Endodermal cell (in vitro differentiated cells): ENCODE measurements around the gene SMC4. TPM values are rescaled to one million over a fixed set of nuclear protein-coding genes. Genes with fewer than 3 reads are reported as not detected.

Source experiments
- DNase-seq: peaks from one replicate; pipeline ENCODE4 v3.0.0-alpha.2; 2017
- H3K27ac ChIP-seq: 2 replicates; pipeline ENCODE4 v1.5.1; 2013; ENCODE audit warnings: mild to moderate bottlenecking, low read depth, low read length, moderate library complexity
- H3K27me3 ChIP-seq: 2 replicates; pipeline ENCODE4 v1.6.1; 2013; ENCODE audit warnings: mild to moderate bottlenecking, low read length, moderate library complexity; ENCODE audit not compliant: insufficient read depth, control insufficient read depth, poor library complexity, severe bottlenecking
- H3K36me3 ChIP-seq: 2 replicates; pipeline ENCODE4 v1.7.0; 2013; ENCODE audit warnings: mild to moderate bottlenecking, low read length, moderate library complexity; ENCODE audit not compliant: control insufficient read depth, insufficient read depth
- H3K4me1 ChIP-seq: one replicate; pipeline ENCODE4 v1.7.0; 2013; ENCODE audit warnings: low read length; ENCODE audit not compliant: control insufficient read depth, insufficient read depth
- H3K4me3 ChIP-seq: 2 replicates; pipeline ENCODE4 v1.5.1; 2013; ENCODE audit warnings: mild to moderate bottlenecking, low read length, moderate library complexity
- H3K9ac ChIP-seq: 2 replicates; pipeline ENCODE4 v1.6.1; 2013; ENCODE audit warnings: mild to moderate bottlenecking, low read length, moderate library complexity; ENCODE audit not compliant: poor library complexity, severe bottlenecking; ENCODE audit errors: extremely low read depth
- H3K9me3 ChIP-seq: 2 replicates; pipeline ENCODE4 v1.6.1; 2013; ENCODE audit warnings: mild to moderate bottlenecking, low read length, moderate library complexity; ENCODE audit not compliant: control insufficient read depth
- H3K27ac Mint-ChIP-seq: 2 replicates; pipeline ENCODE4 v1.8.0; 2020; ENCODE audit warnings: mixed read lengths
- H3K27me3 Mint-ChIP-seq: 2 replicates; pipeline ENCODE4 v1.8.0; 2021; ENCODE audit warnings: mild to moderate bottlenecking, mixed read lengths; ENCODE audit not compliant: insufficient read depth
- H3K36me3 Mint-ChIP-seq: 2 replicates; pipeline ENCODE4 v1.8.0; 2020; ENCODE audit warnings: low read depth, mixed read lengths
- H3K4me1 Mint-ChIP-seq: 2 replicates; pipeline ENCODE4 v1.8.0; 2020; ENCODE audit warnings: mixed read lengths
- H3K4me3 Mint-ChIP-seq: 2 replicates; pipeline ENCODE4 v1.8.0; 2020; ENCODE audit warnings: mild to moderate bottlenecking, moderate library complexity, mixed read lengths
- H3K9me3 Mint-ChIP-seq: 2 replicates; pipeline ENCODE4 v1.8.0; 2020; ENCODE audit warnings: mild to moderate bottlenecking, mixed read lengths
- CTCF ChIP-seq: fragments of 200-600 bp; sonication (generic); conservative IDR thresholded peaks from 2 replicates; pipeline ENCODE4 v1.5.0; 2021; ENCODE audit warnings: antibody characterized with exemption, mild to moderate bottlenecking
- WGBS, 2 experiments: methylation state at CpG; one replicate each; pipeline versions ENCODE4 v1.1.5 to v1.1.7; 2013; ENCODE audit warnings: missing lambda C conversion rate in 2 of 2, mixed read lengths in 1 of 2; ENCODE audit not compliant: insufficient coverage in 1 of 2, insufficient read length in 1 of 2; 5-methylcytosine and 5-hydroxymethylcytosine counted together
- total RNA-seq, 2 donors: library from RNA; stranded (reverse); fragmentation: NEBNext Ultra II Directional in 1 of 2; extraction: Animal tissue kit (Norgen Biotek cat#: 25700) in 1 of 2; gene quantifications; 2 replicates in 1 of 2; 3 replicates in 1 of 2; pipeline ENCODE4 v1.2.1, GENCODE V29; 2021

SMC4 gene
- total RNA-seq, 2 donors from 2014 or later, result 97.5 to 139 TPM

- no peak overlapping the region for H3K27ac Mint-ChIP-seq
- DNase-seq, result no peak
- H3K4me3 Mint-ChIP-seq, result no peak overlapping the region
- H3K9me3 ChIP-seq, result peaks cover 10% of the 10 kb centered on the region
- H3K9me3 Mint-ChIP-seq, result peaks cover 8% of the 10 kb centered on the region
- TF ChIP-seq CTCF, result no peak
- WGBS, 2 experiments, result 94% methylated on average over 2 of the region's 2 CpGs; no CpG with 5 or more reads in 1 of the 2 experiments
- no peak overlapping the region for H3K9ac ChIP-seq
- H3K4me1 Mint-ChIP-seq, result peaks cover 4% of the 10 kb centered on the region
- no peaks in the 10 kb centered on the region for H3K36me3 Mint-ChIP-seq
- H3K27me3 ChIP-seq, result peaks cover 52% of the 10 kb centered on the region
- no peak overlapping the region for H3K4me3 ChIP-seq
- peaks cover 3% of the 10 kb centered on the region for H3K4me1 ChIP-seq
- peaks cover 30% of the 10 kb centered on the region for H3K27me3 Mint-ChIP-seq
- no peak overlapping the region for H3K27ac ChIP-seq
- H3K36me3 ChIP-seq, result no peaks in the 10 kb centered on the region
Observed at GRCh38 chr3:160464321-160464720, 64.9 kb downstream of the SMC4 start.

- Mint-ChIP-seq H3K36me3 (no peaks in the 10 kb centered on the region), H3K4me1 (peaks cover 4% of the 10 kb centered on the region)
- no peak overlapping the region for H3K9ac ChIP-seq
Observed at GRCh38 chr3:160464971-160465370, 65.5 kb downstream of the SMC4 start.

GRCh38 chr3:160470181-160470580 is 70.7 kb downstream of the SMC4 start:
- H3K4me3 ChIP-seq, result no peak overlapping the region
- H3K27ac ChIP-seq, result no peak overlapping the region
- no peak for DNase-seq
- H3K9me3 ChIP-seq, result peaks cover 30% of the 10 kb centered on the region
- H3K9me3 Mint-ChIP-seq, result no peaks in the 10 kb centered on the region
- no peak overlapping the region for H3K9ac ChIP-seq
- WGBS, 2 experiments, result 89 to 92% methylated on average over 4 to 5 of the region's 5 CpGs
- H3K4me1 Mint-ChIP-seq, result no peaks in the 10 kb centered on the region
- H3K36me3 ChIP-seq, result no peaks in the 10 kb centered on the region
- no peaks in the 10 kb centered on the region for H3K36me3 Mint-ChIP-seq
- no peak for TF ChIP-seq CTCF
- peaks cover 14% of the 10 kb centered on the region for H3K27me3 Mint-ChIP-seq
- no peaks in the 10 kb centered on the region for H3K4me1 ChIP-seq
- H3K4me3 Mint-ChIP-seq, result no peak overlapping the region
- peaks cover 46% of the 10 kb centered on the region for H3K27me3 ChIP-seq
- H3K27ac Mint-ChIP-seq, result no peak overlapping the region

More at GRCh38 chr3:160464971-160465370, 65.5 kb downstream of the SMC4 start:
- no peak overlapping the region for H3K27ac Mint-ChIP-seq
- peaks cover 2% of the 10 kb centered on the region for H3K9me3 Mint-ChIP-seq
- peaks cover 26% of the 10 kb centered on the region for H3K27me3 Mint-ChIP-seq
- 100% methylated on average over 1 of the region's 1 CpG; no CpG with 5 or more reads in 1 of the 2 experiments for WGBS, 2 experiments
- no peak for TF ChIP-seq CTCF
- no peaks in the 10 kb centered on the region for H3K36me3 ChIP-seq
- no peak overlapping the region for H3K4me3 Mint-ChIP-seq
- H3K9me3 ChIP-seq, result peaks cover 11% of the 10 kb centered on the region
- H3K27ac ChIP-seq, result no peak overlapping the region
- H3K27me3 ChIP-seq, result peaks cover 45% of the 10 kb centered on the region
- H3K4me3 ChIP-seq, result no peak overlapping the region
- DNase-seq, result no peak
- peaks cover 3% of the 10 kb centered on the region for H3K4me1 ChIP-seq
